HEK293 (cell line): ENCODE results near the gene VN1R4.
"Not testable (repeated sequence)": the region's sequence is repeated elsewhere in the genome, so short reads cannot be mapped to it uniquely, and the experiment has no call there.

Experiments used
- CTCF ChIA-PET: fragments of 350-600 bp; formaldehyde crosslinking; extraction: SDS; loops from one replicate; lab custom pipeline; 2021; ENCODE audit warnings: antibody characterized with exemption; lab: Yijun Ruan, JAX
- POLR2A ChIA-PET: fragments of 300-600 bp; formaldehyde crosslinking; extraction: SDS; loops from one replicate; lab custom pipeline; 2020; ENCODE audit warnings: antibody characterized with exemption, inconsistent platforms; lab: Yijun Ruan, JAX
- H3K27ac ChIP-seq: fragments of 200-500 bp; sonication (Bioruptor generic); 2 replicates; pipeline ENCODE4 v1.5.1; 2014; ENCODE audit warnings: low read depth, low read length, control low read depth, inconsistent platforms; ENCODE audit errors: extremely low read depth
- H3K36me3 ChIP-seq, 2 experiments: fragments of 200-500 bp in 1 of 2; sonication (Bioruptor generic) in 1 of 2; 1 replicate in 1 of 2; 2 replicates in 1 of 2; pipeline ENCODE4 v1.5.1; 2014 to 2017; ENCODE audit warnings: inconsistent platforms in 2 of 2, low read length in 2 of 2; ENCODE audit not compliant: control insufficient read depth in 2 of 2, insufficient read depth in 1 of 2
- H3K4me1 ChIP-seq: fragments of 200-500 bp; sonication (Bioruptor generic); 2 replicates; pipeline ENCODE4 v1.5.1; 2014; ENCODE audit warnings: mild to moderate bottlenecking, low read length, inconsistent platforms; ENCODE audit not compliant: control insufficient read depth, insufficient read depth
- H3K4me3 ChIP-seq: 2 replicates; pipeline ENCODE4 v1.5.1; 2011; ENCODE audit warnings: low read depth, mild to moderate bottlenecking, control low read depth, low read length, moderate library complexity
- H3K9me3 ChIP-seq: fragments of 200-500 bp; sonication (Bioruptor generic); 2 replicates; pipeline ENCODE4 v1.5.1; 2014; ENCODE audit warnings: low read depth, low read length, inconsistent platforms; ENCODE audit not compliant: control insufficient read depth, insufficient read depth
- BCL11A ChIP-seq: fragments of 450-650 bp; formaldehyde crosslinking; IDR thresholded peaks from 2 replicates; pipeline ENCODE4 v1.5.1; 2016; ENCODE audit warnings: low read depth, missing biosample characterization, missing genetic modification characterization
- GLI2 ChIP-seq: fragments of 450-650 bp; formaldehyde crosslinking; IDR thresholded peaks from 2 replicates; pipeline ENCODE4; 2017; ENCODE audit warnings: missing biosample characterization, missing genetic modification characterization, low read depth, borderline replicate concordance
- PRDM10 ChIP-seq: fragments of 450-650 bp; formaldehyde crosslinking; IDR thresholded peaks from 2 replicates; pipeline ENCODE4 v1.5.1; 2016; ENCODE audit warnings: missing biosample characterization, missing genetic modification characterization
- REST ChIP-seq: fragments of 450-650 bp; formaldehyde crosslinking; IDR thresholded peaks from 2 replicates; pipeline ENCODE4 v1.5.1; 2016; ENCODE audit warnings: missing biosample characterization, missing genetic modification characterization
- SCRT1 ChIP-seq: fragments of 450-650 bp; formaldehyde crosslinking; IDR thresholded peaks from 2 replicates; pipeline ENCODE4 v1.5.1; 2016; ENCODE audit warnings: missing biosample characterization, missing genetic modification characterization, borderline replicate concordance
- SETDB1 ChIP-seq: IDR thresholded peaks from one replicate; pipeline ENCODE4 v1.6.1; 2017; ENCODE audit warnings: mild to moderate bottlenecking, low read length, moderate library complexity, mixed read lengths; ENCODE audit not compliant: insufficient read length
- TRIM28 ChIP-seq: IDR thresholded peaks from 2 replicates; pipeline ENCODE4 v1.6.1; 2011; ENCODE audit warnings: low read length, control low read depth, borderline replicate concordance
- ZNF133 ChIP-seq: fragments of 450-650 bp; formaldehyde crosslinking; IDR thresholded peaks from 2 replicates; pipeline ENCODE4 v1.5.1; 2016; ENCODE audit warnings: missing biosample characterization, missing genetic modification characterization
- ZNF169 ChIP-seq: fragments of 450-650 bp; formaldehyde crosslinking; IDR thresholded peaks from 2 replicates; pipeline ENCODE4 v1.5.1; 2016; ENCODE audit warnings: missing biosample characterization, missing genetic modification characterization
- ZNF292 ChIP-seq: fragments of 450-650 bp; formaldehyde crosslinking; IDR thresholded peaks from 2 replicates; pipeline ENCODE4 v1.5.1; 2016; ENCODE audit warnings: low read depth, missing biosample characterization, missing genetic modification characterization, borderline replicate concordance
- ZNF433 ChIP-seq: fragments of 450-650 bp; formaldehyde crosslinking; IDR thresholded peaks from 2 replicates; pipeline ENCODE4 v1.5.1; 2016; ENCODE audit warnings: missing biosample characterization, missing genetic modification characterization, low read depth
- ZNF654 ChIP-seq: fragments of 450-650 bp; formaldehyde crosslinking; IDR thresholded peaks from 2 replicates; pipeline ENCODE4 v1.5.1; 2016; ENCODE audit warnings: low read depth, missing biosample characterization, missing genetic modification characterization
- ZNF704 ChIP-seq: fragments of 450-650 bp; formaldehyde crosslinking; IDR thresholded peaks from 2 replicates; pipeline ENCODE4 v1.5.1; 2016; ENCODE audit warnings: missing biosample characterization, missing genetic modification characterization

Gene VN1R4

GRCh38 chr19:53311044-53311443 lies 43.5 kb upstream of the VN1R4 start (continued):
- no peak for TF ChIP-seq REST (tag by site-specific recombination)
- no peak for TF ChIP-seq ZNF169 (tag by site-specific recombination)

- ChIA-PET CTCF (interaction anchor here (0.6 to 0.7 kb wide), 4 partner anchors 15 to 1040 kb away, joined by 3 read pairs; no protein-coding TSS in a partner anchor), POLR2A (no interaction called here)
- Histone ChIP-seq H3K4me3 (no peak overlapping the region), H3K4me1 (no peaks in the 10 kb centered on the region), H3K9me3 (peaks cover 3% of the 10 kb centered on the region), H3K36me3 (no peaks in the 10 kb centered on the region), H3K27ac (no peak overlapping the region)
- no peak for TF ChIP-seq ZNF133 (tag by site-specific recombination)
- TF ChIP-seq ZNF654 (tag by site-specific recombination) = peak; percentile 43
Observed at GRCh38 chr19:53308339-53308811, 40.9 kb upstream of the VN1R4 start.

- POLR2A ChIA-PET, CTCF ChIA-PET: not testable (repeated sequence)
Observed at GRCh38 chr19:53301341-53301740, 33.8 kb upstream of the VN1R4 start.

GRCh38 chr19:53294786-53295441 lies 27.4 kb upstream of the VN1R4 start:
- Histone ChIP-seq H3K4me1 (no peaks in the 10 kb centered on the region), H3K27ac (no peak overlapping the region), H3K4me3 (no peak overlapping the region), H3K36me3 (no peaks in the 10 kb centered on the region)
- TF ChIP-seq TRIM28 (peak; percentile 97; the same call in 1 of the 2 replicates), ZNF433 (tag by site-specific recombination) (no peak), SETDB1 (peak; percentile 99), ZNF292 (tag by site-specific recombination) (no peak)
- TF ChIP-seq, all 188 proteins: peak for 2
- ChIA-PET CTCF (no interaction called here), POLR2A (no interaction called here)
- H3K9me3 ChIP-seq = no peaks in the 10 kb centered on the region; the same call in 1 of the 2 replicates

More at GRCh38 chr19:53301341-53301740, 33.8 kb upstream of the VN1R4 start:
- H3K4me3 ChIP-seq, H3K36me3 ChIP-seq, H3K4me1 ChIP-seq, H3K9me3 ChIP-seq, H3K27ac ChIP-seq: not testable (repeated sequence)

GRCh38 chr19:53290758-53291549 lies 23.4 kb upstream of the VN1R4 start:
- Histone ChIP-seq H3K4me1 (no peaks in the 10 kb centered on the region), H3K27ac (no peak overlapping the region), H3K9me3 (no peaks in the 10 kb centered on the region; the same call in 1 of the 2 replicates), H3K36me3 (no peaks in the 10 kb centered on the region), H3K4me3 (no peak overlapping the region)
- CTCF ChIA-PET = no interaction called here
- POLR2A ChIA-PET = no interaction called here
- no peak for TF ChIP-seq PRDM10 (tag by site-specific recombination)
- no peak for TF ChIP-seq ZNF704
- no peak for TF ChIP-seq BCL11A (tag by site-specific recombination)
- TF ChIP-seq GLI2 = no peak
- no peak for TF ChIP-seq SCRT1 (tag by site-specific recombination)
